Endothelial cell (in vitro differentiated cells): Measurements from ENCODE around the gene APBA2. TPM values are rescaled to one million over a fixed set of nuclear protein-coding genes. Genes with fewer than 3 reads are reported as not detected.

Experiments
- DNase-seq: peaks from one replicate; pipeline ENCODE4 v3.0.0; 2021; ENCODE audit warnings: low spot score
- H3K27ac Mint-ChIP-seq: one replicate; pipeline ENCODE4 v1.8.0; 2021; ENCODE audit warnings: mixed read lengths, inconsistent platforms; ENCODE audit not compliant: unreplicated experiment
- H3K27me3 Mint-ChIP-seq: one replicate; pipeline ENCODE4 v1.8.0; 2021; ENCODE audit warnings: mild to moderate bottlenecking, moderate library complexity, mixed read lengths, inconsistent platforms; ENCODE audit not compliant: unreplicated experiment
- H3K36me3 Mint-ChIP-seq: one replicate; pipeline ENCODE4 v1.8.0; 2021; ENCODE audit warnings: mild to moderate bottlenecking, low read depth, mixed read lengths, inconsistent platforms; ENCODE audit not compliant: unreplicated experiment
- H3K4me1 Mint-ChIP-seq: one replicate; pipeline ENCODE4 v1.8.0; 2021; ENCODE audit warnings: mild to moderate bottlenecking, mixed read lengths, inconsistent platforms; ENCODE audit not compliant: unreplicated experiment
- H3K4me3 Mint-ChIP-seq: one replicate; pipeline ENCODE4 v1.8.0; 2021; ENCODE audit warnings: mild to moderate bottlenecking, mixed read lengths, inconsistent platforms; ENCODE audit not compliant: unreplicated experiment
- H3K9me3 Mint-ChIP-seq: one replicate; pipeline ENCODE4 v1.8.0; 2021; ENCODE audit warnings: mixed read lengths, inconsistent platforms; ENCODE audit not compliant: unreplicated experiment
- CTCF ChIP-seq: fragments of 200-600 bp; sonication (generic); IDR thresholded peaks from one replicate; pipeline ENCODE4 v1.5.0; 2021; ENCODE audit warnings: antibody characterized with exemption; ENCODE audit not compliant: unreplicated experiment
- total RNA-seq: library from RNA; stranded (reverse); fragmentation: NEBNext Ultra II Directional; extraction: Animal tissue kit (Norgen Biotek cat#: 25700); gene quantifications from one replicate; pipeline ENCODE4 v1.2.1, GENCODE V29; 2021; ENCODE audit not compliant: unreplicated experiment

Gene APBA2
- total RNA-seq, 1 donor from 2014 or later, result 33.1 TPM

- Mint-ChIP-seq H3K9me3 (no peaks in the 10 kb centered on the region), H3K27me3 (peaks cover 2% of the 10 kb centered on the region), H3K27ac (peak overlapping the region; percentile 21), H3K4me1 (peaks cover 10% of the 10 kb centered on the region), H3K36me3 (peaks cover 18% of the 10 kb centered on the region), H3K4me3 (no peak overlapping the region)
- DNase-seq, result no peak
- no peak for TF ChIP-seq CTCF
These were observed 56.8 kb downstream of the APBA2 start for GRCh38 chr15:28942571-28942970.

- peaks cover 10% of the 10 kb centered on the region for H3K4me1 Mint-ChIP-seq
- no peak overlapping the region for H3K4me3 Mint-ChIP-seq
- no peaks in the 10 kb centered on the region for H3K9me3 Mint-ChIP-seq
- peaks cover 2% of the 10 kb centered on the region for H3K27me3 Mint-ChIP-seq
- peaks cover 18% of the 10 kb centered on the region for H3K36me3 Mint-ChIP-seq
- TF ChIP-seq CTCF, result no peak
- no peak overlapping the region for H3K27ac Mint-ChIP-seq
- DNase-seq, result no peak
These were observed 57.4 kb downstream of the APBA2 start for GRCh38 chr15:28943146-28943545.

GRCh38 chr15:28943611-28944230, 57.9 kb downstream of the APBA2 start:
- TF ChIP-seq CTCF, result no peak
- peaks cover 2% of the 10 kb centered on the region for H3K27me3 Mint-ChIP-seq
- H3K9me3 Mint-ChIP-seq, result no peaks in the 10 kb centered on the region
- H3K27ac Mint-ChIP-seq, result no peak overlapping the region
- H3K4me1 Mint-ChIP-seq, result peaks cover 15% of the 10 kb centered on the region
- peak overlapping the region; percentile 81 for H3K4me3 Mint-ChIP-seq
- H3K36me3 Mint-ChIP-seq, result peaks cover 18% of the 10 kb centered on the region
- DNase-seq, result no peak

GRCh38 chr15:28944286-28944685, 58.5 kb downstream of the APBA2 start:
- DNase-seq, result no peak
- H3K4me1 Mint-ChIP-seq, result peaks cover 16% of the 10 kb centered on the region
- H3K36me3 Mint-ChIP-seq, result peaks cover 18% of the 10 kb centered on the region
- H3K27ac Mint-ChIP-seq, result no peak overlapping the region
- no peak for TF ChIP-seq CTCF
- no peaks in the 10 kb centered on the region for H3K9me3 Mint-ChIP-seq
- H3K27me3 Mint-ChIP-seq, result peaks cover 2% of the 10 kb centered on the region
- H3K4me3 Mint-ChIP-seq, result peak overlapping the region; percentile 20

- Mint-ChIP-seq H3K27me3 (peaks cover 2% of the 10 kb centered on the region), H3K36me3 (peaks cover 18% of the 10 kb centered on the region), H3K27ac (peak overlapping the region; percentile 16), H3K9me3 (no peaks in the 10 kb centered on the region), H3K4me1 (peaks cover 16% of the 10 kb centered on the region), H3K4me3 (peak overlapping the region; percentile 20)
- TF ChIP-seq CTCF, result no peak
- no peak for DNase-seq
These were observed 59.0 kb downstream of the APBA2 start for GRCh38 chr15:28944696-28945300.
